ENCODE measurements around the gene LIX1. TPM values are rescaled to one million over a fixed set of nuclear protein-coding genes. Genes with fewer than 3 reads are reported as not detected.

LIX1 gene
- total and polyA plus RNA-seq, 2 of the 13 experiments (the other 11 are each of a cell fraction or from before 2014, with no cell fraction given), result not detected

DNA sequence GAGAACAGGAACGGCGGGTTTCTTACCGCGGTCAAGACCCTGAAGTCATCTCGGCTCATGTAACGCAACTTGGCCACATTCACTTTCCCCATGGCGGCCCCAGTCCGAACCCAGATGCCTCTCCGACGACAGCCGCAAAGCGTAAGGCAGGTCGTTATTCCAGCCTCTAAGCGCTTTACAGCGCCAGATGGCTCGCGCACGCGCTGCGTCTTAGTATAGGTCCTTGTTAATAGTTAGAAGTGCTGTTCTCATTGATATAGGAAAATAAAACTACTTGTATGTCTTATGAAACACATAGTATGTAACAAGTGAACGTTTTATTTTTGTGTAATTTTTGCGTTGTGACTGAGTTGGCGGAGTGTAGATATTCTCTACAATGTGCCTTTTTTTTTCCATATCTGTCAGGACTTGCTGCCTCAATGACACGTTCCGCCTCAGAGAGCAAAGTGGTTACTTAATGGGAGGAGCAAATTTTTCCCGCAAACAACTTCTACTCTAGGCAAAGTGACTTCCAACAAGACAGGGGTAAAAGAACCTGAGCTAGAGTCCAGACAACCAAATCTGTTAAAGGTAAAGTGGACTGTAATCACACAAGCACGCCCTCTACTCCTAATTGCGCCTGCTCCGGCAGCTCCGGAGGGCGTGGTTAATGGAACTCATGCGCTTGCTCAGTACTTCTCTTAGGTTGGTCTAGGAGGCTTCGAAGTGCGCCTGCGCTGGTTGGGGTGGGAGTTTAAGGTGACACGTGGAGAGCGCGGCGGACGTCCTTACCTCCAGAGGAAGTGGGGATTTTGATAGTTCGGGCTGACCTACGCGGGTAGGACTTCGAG is 40.9 kb upstream of the LIX1 start, which contains the start of gene RIOK2 (continued):
- TF ChIP-seq, protein P1, sequence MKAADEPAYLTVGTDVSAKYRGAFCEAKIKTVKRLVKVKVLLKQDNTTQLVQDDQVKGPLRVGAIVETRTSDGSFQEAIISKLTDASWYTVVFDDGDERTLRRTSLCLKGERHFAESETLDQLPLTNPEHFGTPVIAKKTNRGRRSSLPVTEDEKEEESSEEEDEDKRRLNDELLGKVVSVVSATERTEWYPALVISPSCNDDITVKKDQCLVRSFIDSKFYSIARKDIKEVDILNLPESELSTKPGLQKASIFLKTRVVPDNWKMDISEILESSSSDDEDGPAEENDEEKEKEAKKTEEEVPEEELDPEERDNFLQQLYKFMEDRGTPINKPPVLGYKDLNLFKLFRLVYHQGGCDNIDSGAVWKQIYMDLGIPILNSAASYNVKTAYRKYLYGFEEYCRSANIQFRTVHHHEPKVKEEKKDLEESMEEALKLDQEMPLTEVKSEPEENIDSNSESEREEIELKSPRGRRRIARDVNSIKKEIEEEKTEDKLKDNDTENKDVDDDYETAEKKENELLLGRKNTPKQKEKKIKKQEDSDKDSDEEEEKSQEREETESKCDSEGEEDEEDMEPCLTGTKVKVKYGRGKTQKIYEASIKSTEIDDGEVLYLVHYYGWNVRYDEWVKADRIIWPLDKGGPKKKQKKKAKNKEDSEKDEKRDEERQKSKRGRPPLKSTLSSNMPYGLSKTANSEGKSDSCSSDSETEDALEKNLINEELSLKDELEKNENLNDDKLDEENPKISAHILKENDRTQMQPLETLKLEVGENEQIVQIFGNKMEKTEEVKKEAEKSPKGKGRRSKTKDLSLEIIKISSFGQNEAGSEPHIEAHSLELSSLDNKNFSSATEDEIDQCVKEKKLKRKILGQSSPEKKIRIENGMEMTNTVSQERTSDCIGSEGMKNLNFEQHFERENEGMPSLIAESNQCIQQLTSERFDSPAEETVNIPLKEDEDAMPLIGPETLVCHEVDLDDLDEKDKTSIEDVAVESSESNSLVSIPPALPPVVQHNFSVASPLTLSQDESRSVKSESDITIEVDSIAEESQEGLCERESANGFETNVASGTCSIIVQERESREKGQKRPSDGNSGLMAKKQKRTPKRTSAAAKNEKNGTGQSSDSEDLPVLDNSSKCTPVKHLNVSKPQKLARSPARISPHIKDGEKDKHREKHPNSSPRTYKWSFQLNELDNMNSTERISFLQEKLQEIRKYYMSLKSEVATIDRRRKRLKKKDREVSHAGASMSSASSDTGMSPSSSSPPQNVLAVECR (CRISPR knock-in tag; IDR thresholded peaks at IDR 0.05; ENCODE audit: borderline replicate concordance), result peak; percentile 75
- TF ChIP-seq, protein P2, sequence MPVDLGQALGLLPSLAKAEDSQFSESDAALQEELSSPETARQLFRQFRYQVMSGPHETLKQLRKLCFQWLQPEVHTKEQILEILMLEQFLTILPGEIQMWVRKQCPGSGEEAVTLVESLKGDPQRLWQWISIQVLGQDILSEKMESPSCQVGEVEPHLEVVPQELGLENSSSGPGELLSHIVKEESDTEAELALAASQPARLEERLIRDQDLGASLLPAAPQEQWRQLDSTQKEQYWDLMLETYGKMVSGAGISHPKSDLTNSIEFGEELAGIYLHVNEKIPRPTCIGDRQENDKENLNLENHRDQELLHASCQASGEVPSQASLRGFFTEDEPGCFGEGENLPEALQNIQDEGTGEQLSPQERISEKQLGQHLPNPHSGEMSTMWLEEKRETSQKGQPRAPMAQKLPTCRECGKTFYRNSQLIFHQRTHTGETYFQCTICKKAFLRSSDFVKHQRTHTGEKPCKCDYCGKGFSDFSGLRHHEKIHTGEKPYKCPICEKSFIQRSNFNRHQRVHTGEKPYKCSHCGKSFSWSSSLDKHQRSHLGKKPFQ (CRISPR knock-in tag; IDR thresholded peaks at IDR 0.05; ENCODE audit: insufficient replicate concordance), result peak; percentile 83
- TF ChIP-seq, protein P3, sequence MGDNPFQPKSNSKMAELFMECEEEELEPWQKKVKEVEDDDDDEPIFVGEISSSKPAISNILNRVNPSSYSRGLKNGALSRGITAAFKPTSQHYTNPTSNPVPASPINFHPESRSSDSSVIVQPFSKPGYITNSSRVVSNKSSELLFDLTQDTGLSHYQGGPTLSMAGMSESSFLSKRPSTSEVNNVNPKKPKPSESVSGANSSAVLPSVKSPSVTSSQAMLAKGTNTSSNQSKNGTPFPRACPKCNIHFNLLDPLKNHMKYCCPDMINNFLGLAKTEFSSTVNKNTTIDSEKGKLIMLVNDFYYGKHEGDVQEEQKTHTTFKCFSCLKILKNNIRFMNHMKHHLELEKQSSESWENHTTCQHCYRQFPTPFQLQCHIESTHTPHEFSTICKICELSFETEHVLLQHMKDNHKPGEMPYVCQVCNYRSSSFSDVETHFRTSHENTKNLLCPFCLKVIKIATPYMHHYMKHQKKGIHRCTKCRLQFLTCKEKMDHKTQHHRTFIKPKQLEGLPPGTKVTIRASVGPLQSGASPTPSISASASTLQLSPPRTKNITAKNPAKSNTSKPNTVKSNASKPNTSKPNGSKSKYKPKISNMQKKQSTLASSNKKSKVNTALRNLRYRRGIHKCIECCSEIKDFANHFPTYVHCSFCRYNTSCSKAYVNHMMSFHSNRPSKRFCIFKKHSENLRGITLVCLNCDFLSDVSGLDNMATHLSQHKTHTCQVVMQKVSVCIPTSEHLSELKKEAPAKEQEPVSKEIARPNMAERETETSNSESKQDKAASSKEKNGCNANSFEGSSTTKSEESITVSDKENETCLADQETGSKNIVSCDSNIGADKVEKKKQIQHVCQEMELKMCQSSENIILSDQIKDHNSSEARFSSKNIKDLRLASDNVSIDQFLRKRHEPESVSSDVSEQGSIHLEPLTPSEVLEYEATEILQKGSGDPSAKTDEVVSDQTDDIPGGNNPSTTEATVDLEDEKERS (CRISPR knock-in tag; IDR thresholded peaks at IDR 0.05), result peak; percentile 54; the same call in 1 of the 2 replicates
- TF ChIP-seq ARNT (IDR thresholded peaks at IDR 0.05) (no peak), BORCS8-MEF2B (CRISPR knock-in tag; IDR thresholded peaks at IDR 0.05) (peak; percentile 88; the same call in 1 of the 2 replicates), CBFB (CRISPR knock-in tag; IDR thresholded peaks at IDR 0.05) (no peak), ZBTB7A (CRISPR knock-in tag; IDR thresholded peaks at IDR 0.05) (peak; percentile 62; the same call in 1 of the 2 replicates), ZFP90 (CRISPR knock-in tag; IDR thresholded peaks at IDR 0.05; ENCODE audit: borderline replicate concordance) (peak; percentile 71), PAX8 (CRISPR knock-in tag; IDR thresholded peaks at IDR 0.05; ENCODE audit: borderline replicate concordance) (no peak), SIX1 (CRISPR knock-in tag; IDR thresholded peaks at IDR 0.05; ENCODE audit: borderline replicate concordance) (peak; percentile 42; the same call in 1 of the 2 replicates), ZBTB1 (CRISPR knock-in tag; IDR thresholded peaks at IDR 0.05; ENCODE audit: borderline replicate concordance) (no peak)
- TF ChIP-seq, protein P4, sequence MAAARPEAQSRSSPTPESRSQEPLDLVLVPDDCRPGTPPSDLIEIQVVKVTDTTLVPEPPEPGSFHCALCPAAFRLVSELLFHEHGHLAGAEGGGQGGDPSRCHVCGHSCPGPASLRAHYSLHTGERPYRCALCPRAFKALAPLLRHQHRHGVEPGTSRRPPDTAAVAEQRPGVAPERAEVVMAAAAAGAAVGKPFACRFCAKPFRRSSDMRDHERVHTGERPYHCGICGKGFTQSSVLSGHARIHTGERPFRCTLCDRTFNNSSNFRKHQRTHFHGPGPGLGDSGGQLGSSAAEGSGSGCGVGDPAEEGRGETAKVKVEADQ (CRISPR knock-in tag; IDR thresholded peaks at IDR 0.05; ENCODE audit: borderline replicate concordance), result peak; percentile 28; the same call in 1 of the 2 replicates
- TF ChIP-seq, protein P5, sequence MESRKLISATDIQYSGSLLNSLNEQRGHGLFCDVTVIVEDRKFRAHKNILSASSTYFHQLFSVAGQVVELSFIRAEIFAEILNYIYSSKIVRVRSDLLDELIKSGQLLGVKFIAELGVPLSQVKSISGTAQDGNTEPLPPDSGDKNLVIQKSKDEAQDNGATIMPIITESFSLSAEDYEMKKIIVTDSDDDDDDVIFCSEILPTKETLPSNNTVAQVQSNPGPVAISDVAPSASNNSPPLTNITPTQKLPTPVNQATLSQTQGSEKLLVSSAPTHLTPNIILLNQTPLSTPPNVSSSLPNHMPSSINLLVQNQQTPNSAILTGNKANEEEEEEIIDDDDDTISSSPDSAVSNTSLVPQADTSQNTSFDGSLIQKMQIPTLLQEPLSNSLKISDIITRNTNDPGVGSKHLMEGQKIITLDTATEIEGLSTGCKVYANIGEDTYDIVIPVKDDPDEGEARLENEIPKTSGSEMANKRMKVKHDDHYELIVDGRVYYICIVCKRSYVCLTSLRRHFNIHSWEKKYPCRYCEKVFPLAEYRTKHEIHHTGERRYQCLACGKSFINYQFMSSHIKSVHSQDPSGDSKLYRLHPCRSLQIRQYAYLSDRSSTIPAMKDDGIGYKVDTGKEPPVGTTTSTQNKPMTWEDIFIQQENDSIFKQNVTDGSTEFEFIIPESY (CRISPR knock-in tag; IDR thresholded peaks at IDR 0.05), result no peak
- TF ChIP-seq, protein P6, sequence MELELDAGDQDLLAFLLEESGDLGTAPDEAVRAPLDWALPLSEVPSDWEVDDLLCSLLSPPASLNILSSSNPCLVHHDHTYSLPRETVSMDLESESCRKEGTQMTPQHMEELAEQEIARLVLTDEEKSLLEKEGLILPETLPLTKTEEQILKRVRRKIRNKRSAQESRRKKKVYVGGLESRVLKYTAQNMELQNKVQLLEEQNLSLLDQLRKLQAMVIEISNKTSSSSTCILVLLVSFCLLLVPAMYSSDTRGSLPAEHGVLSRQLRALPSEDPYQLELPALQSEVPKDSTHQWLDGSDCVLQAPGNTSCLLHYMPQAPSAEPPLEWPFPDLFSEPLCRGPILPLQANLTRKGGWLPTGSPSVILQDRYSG (CRISPR knock-in tag; IDR thresholded peaks at IDR 0.05), result peak; percentile 93
